ENCODE data around the gene AOAH.

AOAH gene

GRCh38 chr7:36683695-36684357 lies 40.5 kb downstream of the AOAH start:
- Histone ChIP-seq H3K4me2 (ENCODE audit: low read depth, low read length, poor library complexity, severe bottlenecking) (no peak overlapping the region), H3K4me3 (ENCODE audit: low read length, poor library complexity, severe bottlenecking) (no peak overlapping the region), H3K36me3 (ENCODE audit: insufficient read depth, low read length) (no peaks in the 10 kb centered on the region), H3K27me3 (ENCODE audit: insufficient read depth, low read length, poor library complexity, severe bottlenecking) (no peaks in the 10 kb centered on the region), H3K9me3 (ENCODE audit: insufficient read depth, low read depth, low read length) (no peaks in the 10 kb centered on the region), H3K9me2 (replicated peaks; ENCODE audit: low read depth, low read length) (no peaks in the 10 kb centered on the region), H3K4me1 (ENCODE audit: insufficient read depth, low read length, poor library complexity, severe bottlenecking) (peaks cover 15% of the 10 kb centered on the region), H4K20me1 (ENCODE audit: insufficient read depth, low read length, poor library complexity, severe bottlenecking) (no peaks in the 10 kb centered on the region), H2AFZ (ENCODE audit: low read length) (no peak overlapping the region), H3K79me2 (ENCODE audit: insufficient read depth, low read length) (no peaks in the 10 kb centered on the region), H3K9ac (ENCODE audit: low read depth, low read length, poor library complexity, severe bottlenecking) (no peak overlapping the region), H3F3A (ENCODE audit: low read depth) (no peaks in the 10 kb centered on the region)
- TF ChIP-seq CTCF (conservative IDR thresholded peaks at IDR 0.05; ENCODE audit: low read length) (no peak), EZH2phosphoT487 (IDR thresholded peaks at IDR 0.05; ENCODE audit: borderline replicate concordance) (no peak)

GRCh38 chr7:36683111-36683510 lies 41.2 kb downstream of the AOAH start:
- Histone ChIP-seq H3F3A (ENCODE audit: low read depth) (no peaks in the 10 kb centered on the region), H2AFZ (ENCODE audit: low read length) (no peak overlapping the region), H3K4me1 (ENCODE audit: insufficient read depth, low read length, poor library complexity, severe bottlenecking) (peaks cover 21% of the 10 kb centered on the region), H3K9me3 (ENCODE audit: insufficient read depth, low read depth, low read length) (no peaks in the 10 kb centered on the region), H4K20me1 (ENCODE audit: insufficient read depth, low read length, poor library complexity, severe bottlenecking) (no peaks in the 10 kb centered on the region), H3K4me2 (ENCODE audit: low read depth, low read length, poor library complexity, severe bottlenecking) (no peak overlapping the region), H3K27me3 (ENCODE audit: insufficient read depth, low read length, poor library complexity, severe bottlenecking) (no peaks in the 10 kb centered on the region), H3K4me3 (ENCODE audit: low read length, poor library complexity, severe bottlenecking) (no peak overlapping the region), H3K9ac (ENCODE audit: low read depth, low read length, poor library complexity, severe bottlenecking) (no peak overlapping the region), H3K79me2 (ENCODE audit: insufficient read depth, low read length) (no peaks in the 10 kb centered on the region), H3K9me2 (replicated peaks; ENCODE audit: low read depth, low read length) (no peaks in the 10 kb centered on the region), H3K36me3 (ENCODE audit: insufficient read depth, low read length) (no peaks in the 10 kb centered on the region)
- TF ChIP-seq EZH2phosphoT487 (IDR thresholded peaks at IDR 0.05; ENCODE audit: borderline replicate concordance): no peak
- no peak for TF ChIP-seq CTCF (conservative IDR thresholded peaks at IDR 0.05; ENCODE audit: low read length)

- H3K36me3 ChIP-seq (ENCODE audit: insufficient read depth, low read length): no peaks in the 10 kb centered on the region
- H3K9ac ChIP-seq (ENCODE audit: low read depth, low read length, poor library complexity, severe bottlenecking): no peak overlapping the region
- no peak overlapping the region for H3K4me2 ChIP-seq (ENCODE audit: low read depth, low read length, poor library complexity, severe bottlenecking)
- H3K27me3 ChIP-seq (ENCODE audit: insufficient read depth, low read length, poor library complexity, severe bottlenecking): no peaks in the 10 kb centered on the region
- H3K9me3 ChIP-seq (ENCODE audit: insufficient read depth, low read depth, low read length): no peaks in the 10 kb centered on the region
- no peaks in the 10 kb centered on the region for H3F3A ChIP-seq (ENCODE audit: low read depth)
- TF ChIP-seq CTCF (conservative IDR thresholded peaks at IDR 0.05; ENCODE audit: low read length): peak; percentile 40
- no peak for TF ChIP-seq EZH2phosphoT487 (IDR thresholded peaks at IDR 0.05; ENCODE audit: borderline replicate concordance)
- no peaks in the 10 kb centered on the region for H3K79me2 ChIP-seq (ENCODE audit: insufficient read depth, low read length)
- H3K4me3 ChIP-seq (ENCODE audit: low read length, poor library complexity, severe bottlenecking): no peak overlapping the region
- H3K9me2 ChIP-seq (replicated peaks; ENCODE audit: low read depth, low read length): no peaks in the 10 kb centered on the region
- H2AFZ ChIP-seq (ENCODE audit: low read length): no peak overlapping the region
- peaks cover 25% of the 10 kb centered on the region for H3K4me1 ChIP-seq (ENCODE audit: insufficient read depth, low read length, poor library complexity, severe bottlenecking)
- H4K20me1 ChIP-seq (ENCODE audit: insufficient read depth, low read length, poor library complexity, severe bottlenecking): no peaks in the 10 kb centered on the region
These were observed 42.2 kb downstream of the AOAH start for GRCh38 chr7:36682102-36682501.

Measured in Loucy (cell line).